Endothelial cell of umbilical vein (primary cell): ENCODE results near the gene EDN2. TPM values are rescaled to one million over a fixed set of nuclear protein-coding genes. Genes with fewer than 3 reads are reported as not detected.

Experiments
- BruUV-seq: library from RNA; stranded (reverse); fragments of 400-500 nt; replicated peaks from 2 replicates; lab custom pipeline; 2021; lab: Mats Ljungman, UMichigan
- CTCF ChIA-PET: fragments of 300-600, 350-600 bp; sonication (Branson Sonifier 250); formaldehyde crosslinking; loops from one replicate; lab custom pipeline; 2021; ENCODE audit warnings: antibody characterized with exemption, inconsistent platforms; lab: Charles Lee
- POLR2A ChIA-PET: fragments of 300-600, 350-600 bp; sonication (Branson Sonifier 250); formaldehyde crosslinking; loops from one replicate; lab custom pipeline; 2021; ENCODE audit warnings: antibody characterized with exemption, inconsistent platforms; lab: Charles Lee
- DNase-seq: peaks from one replicate; pipeline ENCODE4 v3.0.0-alpha.2; 2011; ENCODE audit warnings: low read depth, low spot score
- FAIRE-seq: peaks from 2 replicates; lab custom pipeline; 2011; peaks lifted over from hg19 to GRCh38; lab: Jason Lieb, UNC
- H2AFZ ChIP-seq: 2 replicates; pipeline ENCODE4 v1.6.0; 2012; ENCODE audit warnings: low read depth, low read length, control low read depth, inconsistent platforms
- H3K27ac ChIP-seq: 2 replicates; pipeline ENCODE4 v1.5.1; 2011; ENCODE audit warnings: low read depth, mild to moderate bottlenecking, control low read depth, low read length, moderate library complexity; ENCODE audit not compliant: insufficient read depth
- H3K27me3 ChIP-seq, 2 experiments: 2 replicates each; pipeline versions ENCODE4 v1.6.0 to v1.6.1; 2011; ENCODE audit warnings: low read length in 2 of 2, mixed read lengths in 1 of 2; ENCODE audit not compliant: control insufficient read depth in 2 of 2, insufficient read depth in 2 of 2
- H3K36me3 ChIP-seq, 2 experiments: 2 replicates in 1 of 2; 3 replicates in 1 of 2; pipeline ENCODE4 v1.5.1; 2011; ENCODE audit warnings: low read length in 2 of 2, mild to moderate bottlenecking in 1 of 2, moderate library complexity in 1 of 2; ENCODE audit not compliant: control insufficient read depth in 2 of 2, insufficient read depth in 2 of 2; ENCODE audit errors: extremely low read depth in 1 of 2
- H3K4me1 ChIP-seq: 3 replicates; pipeline ENCODE4 v1.5.1; 2011; ENCODE audit warnings: mild to moderate bottlenecking, low read length; ENCODE audit not compliant: control insufficient read depth, insufficient read depth; ENCODE audit errors: extremely low read depth
- H3K4me2 ChIP-seq: 2 replicates; pipeline ENCODE4 v1.6.1; 2011; ENCODE audit warnings: low read length, control low read depth, mixed read lengths; ENCODE audit not compliant: insufficient read depth
- H3K4me3 ChIP-seq, 3 experiments: fragments of 200-600 bp in 1 of 3; sonication (generic), shearing (Covaris generic) in 1 of 3; replicated peaks in 1 of 3; 2 replicates each; pipeline ENCODE4 v1.5.1; 2011 to 2016; ENCODE audit warnings: control low read depth in 3 of 3, low read length in 3 of 3, mild to moderate bottlenecking in 2 of 3, inconsistent platforms in 1 of 3, low read depth in 1 of 3, moderate library complexity in 1 of 3; ENCODE audit not compliant: insufficient read depth in 1 of 3
- H3K79me2 ChIP-seq: 2 replicates; pipeline ENCODE4 v1.6.0; 2012; ENCODE audit warnings: low read length, inconsistent platforms; ENCODE audit not compliant: control insufficient read depth, insufficient read depth
- H3K9ac ChIP-seq: replicated peaks from 2 replicates; pipeline ENCODE3; 2011; ENCODE audit warnings: low read length, control low read depth; ENCODE audit not compliant: insufficient read depth; ENCODE audit errors: extremely low read depth
- H3K9me1 ChIP-seq: replicated peaks from 3 replicates; pipeline ENCODE4 v1.6.0; 2011; ENCODE audit warnings: mild to moderate bottlenecking, low read length; ENCODE audit not compliant: control insufficient read depth, insufficient read depth; ENCODE audit errors: extremely low read depth
- H3K9me3 ChIP-seq: replicated peaks from 2 replicates; pipeline ENCODE4 v1.5.1; 2012; ENCODE audit warnings: low read length, inconsistent platforms; ENCODE audit not compliant: control insufficient read depth, insufficient read depth
- H4K20me1 ChIP-seq: replicated peaks from 2 replicates; pipeline ENCODE3; 2011; ENCODE audit warnings: mild to moderate bottlenecking, low read length; ENCODE audit not compliant: control insufficient read depth, insufficient read depth; ENCODE audit errors: extremely low read depth
- EZH2 ChIP-seq: IDR thresholded peaks from 2 replicates; pipeline ENCODE4 v1.6.1; 2012; ENCODE audit warnings: borderline replicate concordance, low read depth, mild to moderate bottlenecking, moderate library complexity, low read length, inconsistent platforms; ENCODE audit not compliant: severe bottlenecking
- FOS ChIP-seq: IDR thresholded peaks from 2 replicates; pipeline ENCODE4 v1.6.1; 2011; ENCODE audit warnings: mild to moderate bottlenecking, low read length, moderate library complexity, borderline replicate concordance; ENCODE audit not compliant: insufficient read depth
- GATA2 ChIP-seq: IDR thresholded peaks from 2 replicates; pipeline ENCODE4 v1.7.0; 2011; ENCODE audit warnings: low read depth, mild to moderate bottlenecking, moderate library complexity, mixed read lengths, low read length; ENCODE audit not compliant: insufficient read length, insufficient read depth
- JUN ChIP-seq: IDR thresholded peaks from 2 replicates; pipeline ENCODE4 v1.6.1; 2011; ENCODE audit warnings: borderline replicate concordance, low read depth; ENCODE audit not compliant: insufficient read length, insufficient read depth
- MYC ChIP-seq: IDR thresholded peaks from one replicate; pipeline ENCODE4 v1.6.1; 2011; ENCODE audit warnings: mild to moderate bottlenecking, low read depth, low read length
- POLR2A ChIP-seq: IDR thresholded peaks from 2 replicates; pipeline ENCODE4 v1.6.1; 2012; ENCODE audit warnings: low read depth, mild to moderate bottlenecking, control low read depth, low read length
- POLR2AphosphoS5 ChIP-seq: IDR thresholded peaks from 2 replicates; pipeline ENCODE4 v1.6.1; 2012; ENCODE audit warnings: low read depth, mild to moderate bottlenecking, control low read depth, low read length, moderate library complexity; ENCODE audit not compliant: insufficient read depth
- dilution Hi-C: fragments of 300-500 bp; cut with MboI; formaldehyde crosslinking; loops from one replicate; pipeline ENCODE4 v1.15.0; 2019; ENCODE audit warnings: low sequenced_read_pairs; ENCODE audit not compliant: extremely low pct_ligation_motif_present
- intact Hi-C: fragments of 100-400 bp; cut with micrococcal nuclease; formaldehyde crosslinking; loops from one replicate; pipeline ENCODE4 v1.10.0; 2022
- polyA plus RNA-seq, 4 experiments: library from polyadenylated mRNA; depleted of rRNA in 3 of 4; stranded (reverse) in 3 of 4; unstranded in 1 of 4; fragments of >200 nt; gene quantifications; 2 replicates each; pipeline versions ENCODE4 v1.2.1 to v1.2.3, GENCODE V29; 2011 to 2012; ENCODE audit warnings: missing spikeins in 1 of 4
- total RNA-seq: library from RNA; stranded (reverse); gene quantifications from 2 replicates; pipeline ENCODE4 v1.2.3, GENCODE V29; 2021
- TF ChIP-seq, protein P1 (sequence below): IDR thresholded peaks from 2 replicates; pipeline ENCODE4 v1.6.1; 2011; ENCODE audit not compliant: insufficient read depth, insufficient read length
- TF ChIP-seq, protein P2 (sequence below), 2 donors: IDR thresholded peaks; 1 replicate in 1 of 2; 2 replicates in 1 of 2; pipeline ENCODE4 v1.5.1; 2011; ENCODE audit warnings: low read length in 2 of 2, mild to moderate bottlenecking in 2 of 2, moderate library complexity in 2 of 2, control low read depth in 1 of 2, inconsistent platforms in 1 of 2, low read depth in 1 of 2; ENCODE audit not compliant: insufficient read depth in 1 of 2; ENCODE audit errors: extremely low read depth in 1 of 2

Gene EDN2
- total and polyA plus RNA-seq, 2 donors (not counting 3 experiments of a cell fraction or from before 2014, with no cell fraction given): not detected

DNA sequence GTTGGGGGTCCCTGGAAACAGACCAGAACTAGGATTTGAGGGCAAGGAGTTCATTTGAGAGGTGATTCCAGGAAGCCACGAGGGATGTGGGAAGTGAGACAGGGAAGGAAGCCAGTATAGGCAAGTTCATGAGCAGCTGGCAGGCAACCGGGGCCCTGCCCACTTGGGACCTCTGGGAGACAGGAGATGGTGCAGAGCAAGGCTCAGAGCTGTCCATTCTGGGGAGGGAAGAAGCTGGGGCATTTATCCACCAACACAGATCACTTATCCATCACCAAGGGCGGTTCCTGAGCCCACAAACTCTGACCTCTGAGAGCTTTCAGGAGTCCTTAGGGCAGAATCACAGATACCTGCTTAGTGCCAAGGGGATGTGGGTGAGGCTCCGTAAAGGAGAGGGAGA lies 16.8 kb downstream of the EDN2 start:
- no peaks in the 10 kb centered on the region for H3K79me2 ChIP-seq
- H3K4me3 ChIP-seq: no peak overlapping the region
- H3K4me1 ChIP-seq: no peaks in the 10 kb centered on the region
- H3K9me1 ChIP-seq: no peaks in the 10 kb centered on the region
- H3K27ac ChIP-seq: no peak overlapping the region
- no peak for TF ChIP-seq POLR2AphosphoS5
- no peak for TF ChIP-seq EZH2
- no peak for TF ChIP-seq GATA2
- TF ChIP-seq, protein P1, sequence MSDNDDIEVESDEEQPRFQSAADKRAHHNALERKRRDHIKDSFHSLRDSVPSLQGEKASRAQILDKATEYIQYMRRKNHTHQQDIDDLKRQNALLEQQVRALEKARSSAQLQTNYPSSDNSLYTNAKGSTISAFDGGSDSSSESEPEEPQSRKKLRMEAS: no peak
- no peak for TF ChIP-seq MYC
- TF ChIP-seq, protein P2, sequence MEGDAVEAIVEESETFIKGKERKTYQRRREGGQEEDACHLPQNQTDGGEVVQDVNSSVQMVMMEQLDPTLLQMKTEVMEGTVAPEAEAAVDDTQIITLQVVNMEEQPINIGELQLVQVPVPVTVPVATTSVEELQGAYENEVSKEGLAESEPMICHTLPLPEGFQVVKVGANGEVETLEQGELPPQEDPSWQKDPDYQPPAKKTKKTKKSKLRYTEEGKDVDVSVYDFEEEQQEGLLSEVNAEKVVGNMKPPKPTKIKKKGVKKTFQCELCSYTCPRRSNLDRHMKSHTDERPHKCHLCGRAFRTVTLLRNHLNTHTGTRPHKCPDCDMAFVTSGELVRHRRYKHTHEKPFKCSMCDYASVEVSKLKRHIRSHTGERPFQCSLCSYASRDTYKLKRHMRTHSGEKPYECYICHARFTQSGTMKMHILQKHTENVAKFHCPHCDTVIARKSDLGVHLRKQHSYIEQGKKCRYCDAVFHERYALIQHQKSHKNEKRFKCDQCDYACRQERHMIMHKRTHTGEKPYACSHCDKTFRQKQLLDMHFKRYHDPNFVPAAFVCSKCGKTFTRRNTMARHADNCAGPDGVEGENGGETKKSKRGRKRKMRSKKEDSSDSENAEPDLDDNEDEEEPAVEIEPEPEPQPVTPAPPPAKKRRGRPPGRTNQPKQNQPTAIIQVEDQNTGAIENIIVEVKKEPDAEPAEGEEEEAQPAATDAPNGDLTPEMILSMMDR (IDR thresholded peaks at IDR 0.05; ENCODE audit: extremely low read depth in 1 of 2, insufficient read depth in 1 of 2, low read depth in 1 of 2, low read length in 2 of 2): no peak
- TF ChIP-seq POLR2A: no peak
- TF ChIP-seq JUN: no peak
- TF ChIP-seq FOS: no peak
- DNase-seq: no peak
- POLR2A ChIA-PET: no interaction called here
- no TSS peak for BruUV-seq
- H3K9me3 ChIP-seq: no peaks in the 10 kb centered on the region
- FAIRE-seq: no peak
- no peak overlapping the region for H3K4me2 ChIP-seq
- intact Hi-C loops: no loop called here
- dilution Hi-C loops: no loop called here
- no peak overlapping the region for H2AFZ ChIP-seq
- CTCF ChIA-PET: interaction anchor here (1.6 to 2.6 kb wide), 2 partner anchors 9 to 35 kb away, joined by 3 to 11 read pairs; no protein-coding TSS in a partner anchor
- no peak overlapping the region for H3K9ac ChIP-seq
- no peaks in the 10 kb centered on the region for H4K20me1 ChIP-seq
- H3K36me3 ChIP-seq: no peaks in the 10 kb centered on the region
- no peaks in the 10 kb centered on the region for H3K27me3 ChIP-seq
